Activated CD4-positive, alpha-beta T cell treated with anti-CD3 and anti-CD28 coated beads for 4 hours (primary cell): Measurements from ENCODE around the gene C1QTNF12.

Experiments
- DNase-seq, 2 donors: peaks; one replicate each; pipeline ENCODE4 v3.0.0-alpha.2; 2020

The C1QTNF12 gene

GRCh38 chr1:1281533-1282321, 35.2 kb upstream of the C1QTNF12 start:
- DNase-seq: no peak

GRCh38 chr1:1280782-1281481, 34.4 kb upstream of the C1QTNF12 start:
- DNase-seq: no peak

- no peak for DNase-seq
These were observed 32.5 kb upstream of the C1QTNF12 start for GRCh38 chr1:1279028-1279427.

- DNase-seq: no peak
These were observed 32.1 kb upstream of the C1QTNF12 start for GRCh38 chr1:1278620-1279019.

- no peak for DNase-seq
These were observed 29.3 kb upstream of the C1QTNF12 start for GRCh38 chr1:1275836-1276235.

GRCh38 chr1:1274931-1275431, 28.5 kb upstream of the C1QTNF12 start:
- DNase-seq: no peak

- no peak for DNase-seq
These were observed 27.9 kb upstream of the C1QTNF12 start for GRCh38 chr1:1274299-1274930.

GRCh38 chr1:1273512-1274298, 27.2 kb upstream of the C1QTNF12 start, which contains the start of gene UBE2J2:
Gene UBE2J2 (minus strand): TSS chr1:1273854. CDS start chr1:1267992, 5,862 bp downstream.
- DNase-seq: peak; percentile 93 to 95

- DNase-seq: no peak
These were observed 26.6 kb upstream of the C1QTNF12 start for GRCh38 chr1:1273209-1273511.

GRCh38 chr1:1272341-1273208, 26.1 kb upstream of the C1QTNF12 start:
- no peak for DNase-seq

GRCh38 chr1:1270813-1271212, 24.3 kb upstream of the C1QTNF12 start:
- no peak for DNase-seq

GRCh38 chr1:1268284-1268682, 21.8 kb upstream of the C1QTNF12 start:
- no peak for DNase-seq

GRCh38 chr1:1267488-1268283, 21.2 kb upstream of the C1QTNF12 start:
- DNase-seq: no peak

GRCh38 chr1:1264868-1265272, 18.3 kb upstream of the C1QTNF12 start:
- DNase-seq: no peak

GRCh38 chr1:1264026-1264425, 17.5 kb upstream of the C1QTNF12 start:
- DNase-seq: no peak

GRCh38 chr1:1262758-1263157, 16.2 kb upstream of the C1QTNF12 start:
- DNase-seq: no peak

- DNase-seq: no peak
These were observed 15.5 kb upstream of the C1QTNF12 start for GRCh38 chr1:1262071-1262470.

- no peak for DNase-seq
These were observed 14.5 kb upstream of the C1QTNF12 start for GRCh38 chr1:1260843-1261560.

GRCh38 chr1:1259951-1260600, 13.6 kb upstream of the C1QTNF12 start:
- DNase-seq: no peak

GRCh38 chr1:1259540-1259939, 13.0 kb upstream of the C1QTNF12 start:
- DNase-seq: no peak
